Thoracic aorta (tissue), 2 donors: ENCODE results near the gene PODNL1. TPM values are rescaled to one million over a fixed set of nuclear protein-coding genes. Genes with fewer than 3 reads are reported as not detected.
A peak's percentile ranks its signal among the peaks of the same experiment; 100 is the strongest.

Experiments used
- ATAC-seq: fragments of 150-250 bp; one replicate; pipeline ENCODE4 v1.8.0; 2017; ENCODE audit warnings: low read depth; ENCODE audit not compliant: insufficient number of reproducible peaks, low FRiP score
- DNase-seq: peaks from one replicate; pipeline ENCODE4 v3.0.0-alpha.2; 2020; ENCODE audit warnings: low spot score
- H3K27ac ChIP-seq, 2 donors: fragments of 200-600 bp; sonication (generic); 1 replicate in 1 of 2; 2 replicates in 1 of 2; pipeline ENCODE4 v1.5.1; 2016; ENCODE audit warnings: mild to moderate bottlenecking in 2 of 2, moderate library complexity in 2 of 2
- H3K27me3 ChIP-seq: fragments of 200-600 bp; sonication (generic); replicated peaks from 2 replicates; pipeline ENCODE4 v1.6.0; 2016; ENCODE audit warnings: mild to moderate bottlenecking; ENCODE audit not compliant: insufficient read depth
- H3K36me3 ChIP-seq: fragments of 200-600 bp; sonication (generic); one replicate; pipeline ENCODE4 v1.5.1; 2016
- H3K4me1 ChIP-seq, 2 donors: fragments of 200-600 bp; sonication (generic); 1 replicate in 1 of 2; 2 replicates in 1 of 2; pipeline versions ENCODE4 v1.5.1 to v1.6.0; 2016; ENCODE audit warnings: low read depth in 2 of 2, mild to moderate bottlenecking in 1 of 2; ENCODE audit not compliant: control insufficient read depth in 1 of 2
- H3K4me3 ChIP-seq: fragments of 200-600 bp; sonication (generic); 2 replicates; pipeline ENCODE4 v1.5.1; 2016; ENCODE audit warnings: mild to moderate bottlenecking
- H3K9me3 ChIP-seq: fragments of 200-600 bp; sonication (generic); 2 replicates; pipeline ENCODE4 v1.5.1; 2016
- total RNA-seq, 2 donors: library from RNA; depleted of rRNA; stranded (reverse); fragments of >200 nt; gene quantifications; one replicate each; pipeline versions ENCODE4 v1.1.0 to v1.2.3, GENCODE V29; 2016
- TF ChIP-seq, protein P1 (sequence below): fragments of 200-600 bp; sonication (generic); IDR thresholded peaks from one replicate; pipeline ENCODE4 v1.5.1; 2019; ENCODE audit warnings: antibody characterized with exemption

The PODNL1 gene
- total RNA-seq, 2 donors from 2014 or later, result 3.5 to 9.9 TPM

DNA sequence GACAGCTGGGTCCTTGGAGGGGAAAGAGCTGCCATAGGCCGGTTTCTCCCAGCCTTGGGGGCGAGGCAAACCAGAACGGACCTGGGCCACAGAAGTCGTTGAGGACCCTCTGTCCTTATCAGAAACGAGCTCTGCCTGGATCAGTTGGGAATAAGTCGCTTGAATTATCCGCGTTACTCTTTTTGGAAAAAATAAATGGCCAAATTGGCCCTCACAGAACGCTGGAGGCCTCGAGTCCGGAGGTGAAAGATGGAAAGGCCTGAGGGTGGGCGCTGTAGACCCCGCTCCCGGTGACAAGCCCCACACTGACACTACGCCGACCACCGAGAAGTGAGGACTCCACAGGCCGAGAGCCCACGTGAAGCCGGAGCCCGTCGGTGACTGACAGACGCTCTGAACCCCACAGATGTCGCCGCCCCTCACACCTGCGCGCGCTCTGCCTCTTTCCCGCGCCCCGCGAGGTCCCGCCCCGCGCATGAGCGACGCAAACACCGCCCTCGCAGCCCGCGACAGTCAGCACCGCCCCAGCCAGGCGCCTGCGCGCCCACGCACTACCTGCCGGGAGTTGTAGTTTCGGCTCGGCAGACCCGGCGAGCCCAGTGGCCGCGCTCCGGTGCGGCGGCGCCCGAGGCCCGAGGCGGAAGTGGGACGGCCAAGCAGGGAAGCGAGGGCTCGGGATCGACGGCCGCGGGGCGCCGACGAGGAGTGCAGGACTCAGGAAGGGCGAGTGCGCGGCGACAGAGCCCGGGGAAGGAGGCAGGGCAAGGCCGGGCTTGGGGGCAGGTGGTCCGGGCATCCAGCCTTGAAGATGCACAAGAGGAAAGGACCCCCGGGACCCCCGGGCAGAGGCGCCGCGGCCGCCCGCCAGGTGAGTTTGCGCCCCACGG, 32.3 kb downstream of the PODNL1 start, which contains the start of the genes BRME1 and CC2D1A:
Gene BRME1 (minus strand): TSS at position 484 of the 887 bp plus-strand sequence. CDS start 1,225 bp downstream, outside the sequence.
Gene CC2D1A (plus strand): TSS at position 568 of the 887 bp plus-strand sequence. CDS start 241 bp downstream, at position 809.
- Histone ChIP-seq H3K27me3 (no peaks in the 10 kb centered on the region), H3K4me3 (peak within 1 kb of the TSS; percentile 78), H3K27ac (peak within 1 kb of the TSS in 1 of 2 donors; percentile 13), H3K36me3 (peaks cover 3% of the 10 kb centered on the region), H3K9me3 (no peaks in the 10 kb centered on the region), H3K4me1 (peaks cover 7 to 16% of the 10 kb centered on the region in 2 donors)
- TF ChIP-seq, protein P1, sequence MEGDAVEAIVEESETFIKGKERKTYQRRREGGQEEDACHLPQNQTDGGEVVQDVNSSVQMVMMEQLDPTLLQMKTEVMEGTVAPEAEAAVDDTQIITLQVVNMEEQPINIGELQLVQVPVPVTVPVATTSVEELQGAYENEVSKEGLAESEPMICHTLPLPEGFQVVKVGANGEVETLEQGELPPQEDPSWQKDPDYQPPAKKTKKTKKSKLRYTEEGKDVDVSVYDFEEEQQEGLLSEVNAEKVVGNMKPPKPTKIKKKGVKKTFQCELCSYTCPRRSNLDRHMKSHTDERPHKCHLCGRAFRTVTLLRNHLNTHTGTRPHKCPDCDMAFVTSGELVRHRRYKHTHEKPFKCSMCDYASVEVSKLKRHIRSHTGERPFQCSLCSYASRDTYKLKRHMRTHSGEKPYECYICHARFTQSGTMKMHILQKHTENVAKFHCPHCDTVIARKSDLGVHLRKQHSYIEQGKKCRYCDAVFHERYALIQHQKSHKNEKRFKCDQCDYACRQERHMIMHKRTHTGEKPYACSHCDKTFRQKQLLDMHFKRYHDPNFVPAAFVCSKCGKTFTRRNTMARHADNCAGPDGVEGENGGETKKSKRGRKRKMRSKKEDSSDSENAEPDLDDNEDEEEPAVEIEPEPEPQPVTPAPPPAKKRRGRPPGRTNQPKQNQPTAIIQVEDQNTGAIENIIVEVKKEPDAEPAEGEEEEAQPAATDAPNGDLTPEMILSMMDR, result peak; percentile 13
- DNase-seq (peak; percentile 61), ATAC-seq (peak; percentile 68)

DNA sequence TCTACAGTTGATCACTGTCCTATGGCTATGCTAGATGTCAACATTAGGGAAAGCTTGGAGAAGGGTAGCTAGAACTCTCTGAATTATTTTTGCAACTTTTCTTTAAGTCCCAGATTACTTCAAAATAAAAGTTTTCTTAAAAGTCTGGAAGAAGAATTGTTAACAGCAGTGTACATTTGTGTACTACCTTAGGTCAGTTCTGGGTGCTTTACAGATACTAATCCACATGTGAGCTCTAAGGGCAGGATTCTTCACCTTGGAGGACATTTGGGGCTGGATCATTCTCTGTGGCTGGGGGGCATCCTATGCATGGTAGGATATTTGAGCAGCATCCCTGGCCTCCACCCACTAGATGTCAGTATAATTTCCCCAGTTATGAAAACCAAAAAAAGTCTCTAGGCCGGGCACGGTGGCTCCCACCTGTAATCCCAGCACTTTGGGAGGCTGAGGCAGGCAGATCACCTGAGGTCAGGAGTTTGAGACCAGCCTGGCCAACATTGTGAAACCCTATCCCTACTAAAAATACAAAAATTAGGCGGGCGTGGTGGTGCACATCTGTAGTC, 35.1 kb downstream of the PODNL1 start:
- no peaks in the 10 kb centered on the region for H3K9me3 ChIP-seq
- H3K27me3 ChIP-seq, result no peaks in the 10 kb centered on the region
- no peaks in the 10 kb centered on the region for H3K36me3 ChIP-seq
- TF ChIP-seq, protein P1, result no peak
- DNase-seq, result no peak
- no peak overlapping the region for H3K27ac ChIP-seq
- no peak overlapping the region for H3K4me3 ChIP-seq
- ATAC-seq, result no peak
- H3K4me1 ChIP-seq, result peaks cover 7 to 16% of the 10 kb centered on the region in 2 donors

DNA sequence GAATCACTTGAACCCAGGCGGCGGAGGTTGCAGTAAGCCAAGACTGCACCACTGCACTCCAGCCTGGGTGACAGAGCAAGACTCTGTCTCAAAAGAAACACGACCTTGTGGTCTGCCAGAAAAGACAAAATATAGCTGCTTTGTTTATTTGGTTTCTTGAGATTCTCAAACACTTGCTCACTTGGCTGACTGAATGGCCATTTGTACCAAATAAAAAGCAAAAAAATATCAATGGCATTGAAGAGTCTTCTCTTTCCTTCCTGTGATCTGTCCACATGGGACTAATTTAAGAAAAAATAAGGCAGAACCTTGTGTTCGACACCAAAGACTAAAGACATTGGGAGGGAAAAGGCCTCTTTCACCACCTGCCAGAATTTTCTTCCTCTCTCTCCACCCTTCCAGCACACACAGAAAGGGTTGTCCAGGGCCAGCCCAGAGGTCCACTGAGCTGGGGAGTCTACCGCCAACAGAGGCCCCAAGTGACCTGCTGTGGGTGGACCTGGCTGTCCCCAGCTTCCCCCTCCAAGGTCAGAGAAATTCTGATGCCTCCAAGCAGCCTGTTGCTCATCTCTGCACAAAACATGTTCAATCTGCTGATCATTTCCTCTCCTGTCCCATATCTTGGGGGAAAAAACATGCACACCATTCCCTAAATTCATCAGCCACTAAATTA, 38.2 kb downstream of the PODNL1 start:
- H3K27me3 ChIP-seq, result no peaks in the 10 kb centered on the region
- ATAC-seq (no peak), DNase-seq (no peak)
- no peak overlapping the region for H3K4me3 ChIP-seq
- TF ChIP-seq, protein P1, result no peak
- no peak overlapping the region for H3K27ac ChIP-seq
- no peaks in the 10 kb centered on the region for H3K36me3 ChIP-seq
- H3K9me3 ChIP-seq, result no peaks in the 10 kb centered on the region
- no peaks in the 10 kb centered on the region for H3K4me1 ChIP-seq

DNA sequence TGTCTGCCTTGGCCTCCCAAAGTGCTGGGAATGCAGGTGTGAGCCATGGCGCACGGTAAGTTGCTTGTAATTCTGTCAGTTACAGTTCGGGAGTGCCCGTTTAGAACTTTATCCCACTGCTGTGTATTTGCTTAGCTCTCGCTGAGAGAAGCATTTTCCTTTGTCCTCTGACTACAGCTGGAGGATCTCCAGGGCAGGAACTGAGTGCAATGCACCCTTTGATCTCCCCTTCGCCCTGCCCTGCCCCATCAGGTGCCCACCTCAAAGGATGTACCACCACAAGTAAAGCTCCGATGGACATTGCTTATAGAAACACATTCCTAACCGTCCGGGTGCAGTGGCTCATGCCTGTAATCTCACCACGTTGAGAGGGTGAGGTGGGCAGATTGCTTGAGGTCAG, 38.8 kb downstream of the PODNL1 start:
- no peak overlapping the region for H3K27ac ChIP-seq
- no peaks in the 10 kb centered on the region for H3K36me3 ChIP-seq
- ATAC-seq (no peak), DNase-seq (no peak)
- TF ChIP-seq, protein P1, result no peak
- H3K27me3 ChIP-seq, result no peaks in the 10 kb centered on the region
- H3K4me3 ChIP-seq, result no peak overlapping the region
- H3K4me1 ChIP-seq, result no peaks in the 10 kb centered on the region
- no peaks in the 10 kb centered on the region for H3K9me3 ChIP-seq

DNA sequence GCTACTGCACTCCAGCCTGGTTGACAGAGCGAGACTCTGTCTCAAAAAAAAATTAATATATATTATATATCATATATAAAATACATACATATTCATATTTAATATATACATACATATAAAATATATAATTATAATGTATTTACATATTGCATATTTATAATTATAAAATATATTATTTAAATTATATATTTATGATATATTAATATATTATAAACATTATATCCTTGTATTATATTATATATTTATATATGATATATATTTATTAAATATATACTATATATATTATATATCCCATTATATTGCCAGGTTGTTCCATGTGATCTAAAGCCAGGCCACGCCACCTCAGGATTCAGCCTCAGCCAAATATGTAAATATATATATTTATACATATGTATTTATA, 42.0 kb downstream of the PODNL1 start:
- no peak overlapping the region for H3K27ac ChIP-seq
- no peaks in the 10 kb centered on the region for H3K9me3 ChIP-seq
- no peak overlapping the region for H3K4me3 ChIP-seq
- no peak for DNase-seq
- ATAC-seq, result no peak
- TF ChIP-seq, protein P1, result no peak
- no peaks in the 10 kb centered on the region for H3K27me3 ChIP-seq
- no peaks in the 10 kb centered on the region for H3K36me3 ChIP-seq
- no peaks in the 10 kb centered on the region for H3K4me1 ChIP-seq
